ENCODE results near the gene CNGB1. TPM values are rescaled to one million over a fixed set of nuclear protein-coding genes. Genes with fewer than 3 reads are reported as not detected.
A peak's percentile ranks its signal among the peaks of the same experiment; 100 is the strongest.
"Not testable (repeated sequence)": the region's sequence is repeated elsewhere in the genome, so short reads cannot be mapped to it uniquely, and the experiment has no call there.

CNGB1 gene
- total RNA-seq, 1 donor, result not detected

GRCh38 chr16:57981636-57982035 lies 10.7 kb upstream of the CNGB1 start:
- no peak overlapping the region for H2AFZ ChIP-seq (ENCODE audit: low read length)

GRCh38 chr16:57979006-57979585 lies 8.2 kb upstream of the CNGB1 start:
- no peak overlapping the region for H3K4me3 ChIP-seq (ENCODE audit: insufficient read depth, low read length)
- H3K27ac ChIP-seq (ENCODE audit: low read depth, low read length), result no peak overlapping the region
- no peak overlapping the region for H3K4me2 ChIP-seq (ENCODE audit: insufficient read depth, low read length)
- H3K4me1 ChIP-seq (ENCODE audit: insufficient read depth, low read length), result no peaks in the 10 kb centered on the region
- H4K20me1 ChIP-seq (ENCODE audit: insufficient read depth, low read length), result no peaks in the 10 kb centered on the region
- H2AFZ ChIP-seq (ENCODE audit: low read length), result no peak overlapping the region
- TF ChIP-seq CTCF (IDR thresholded peaks at IDR 0.05; ENCODE audit: extremely low read depth, low read depth, low read length), result no peak
- H3K79me2 ChIP-seq (ENCODE audit: insufficient read depth, low read length), result no peaks in the 10 kb centered on the region
- peaks cover 18% of the 10 kb centered on the region for H3K27me3 ChIP-seq (ENCODE audit: insufficient read depth, low read length)
- DNase-seq (ENCODE audit: insufficient read length, low spot score, missing footprints), result peak; percentile 22
- H3K36me3 ChIP-seq (ENCODE audit: insufficient read depth, low read length), result no peaks in the 10 kb centered on the region
- H3K9me3 ChIP-seq (ENCODE audit: low read depth, low read length), result no peaks in the 10 kb centered on the region

More at GRCh38 chr16:57981636-57982035, 10.7 kb upstream of the CNGB1 start:
- peaks cover 38% of the 10 kb centered on the region for H3K27me3 ChIP-seq (ENCODE audit: insufficient read depth, low read length)
- TF ChIP-seq CTCF (IDR thresholded peaks at IDR 0.05; ENCODE audit: extremely low read depth, low read depth, low read length), result no peak
- no peaks in the 10 kb centered on the region for H4K20me1 ChIP-seq (ENCODE audit: insufficient read depth, low read length)
- H3K4me3 ChIP-seq (ENCODE audit: insufficient read depth, low read length), result no peak overlapping the region
- no peaks in the 10 kb centered on the region for H3K9me3 ChIP-seq (ENCODE audit: low read depth, low read length)
- H3K4me2 ChIP-seq (ENCODE audit: insufficient read depth, low read length), result no peak overlapping the region
- peaks cover 3% of the 10 kb centered on the region for H3K4me1 ChIP-seq (ENCODE audit: insufficient read depth, low read length)
- no peaks in the 10 kb centered on the region for H3K36me3 ChIP-seq (ENCODE audit: insufficient read depth, low read length)
- no peaks in the 10 kb centered on the region for H3K79me2 ChIP-seq (ENCODE audit: insufficient read depth, low read length)
- DNase-seq (ENCODE audit: insufficient read length, low spot score, missing footprints), result peak; percentile 67
- no peak overlapping the region for H3K27ac ChIP-seq (ENCODE audit: low read depth, low read length)

- H3K9me3 ChIP-seq (ENCODE audit: low read depth, low read length); H3K4me3 ChIP-seq (ENCODE audit: insufficient read depth, low read length); H3K79me2 ChIP-seq (ENCODE audit: insufficient read depth, low read length); H3K27ac ChIP-seq (ENCODE audit: low read depth, low read length); DNase-seq (ENCODE audit: insufficient read length, low spot score, missing footprints); H3K36me3 ChIP-seq (ENCODE audit: insufficient read depth, low read length); H2AFZ ChIP-seq (ENCODE audit: low read length); H4K20me1 ChIP-seq (ENCODE audit: insufficient read depth, low read length); H3K4me2 ChIP-seq (ENCODE audit: insufficient read depth, low read length); H3K4me1 ChIP-seq (ENCODE audit: insufficient read depth, low read length): not testable (repeated sequence)
- H3K27me3 ChIP-seq (ENCODE audit: insufficient read depth, low read length), result peaks cover 17% of the 10 kb centered on the region
Observed at GRCh38 chr16:57978070-57978465, 7.1 kb upstream of the CNGB1 start.

GRCh38 chr16:57977418-57978069 lies 6.6 kb upstream of the CNGB1 start:
- H3K27ac ChIP-seq (ENCODE audit: low read depth, low read length), result no peak overlapping the region
- DNase-seq (ENCODE audit: insufficient read length, low spot score, missing footprints), result peak; percentile 90
- no peaks in the 10 kb centered on the region for H3K9me3 ChIP-seq (ENCODE audit: low read depth, low read length)
- H3K27me3 ChIP-seq (ENCODE audit: insufficient read depth, low read length), result peaks cover 16% of the 10 kb centered on the region
- no peaks in the 10 kb centered on the region for H3K36me3 ChIP-seq (ENCODE audit: insufficient read depth, low read length)
- H3K4me2 ChIP-seq (ENCODE audit: insufficient read depth, low read length), result no peak overlapping the region
- H3K79me2 ChIP-seq (ENCODE audit: insufficient read depth, low read length), result no peaks in the 10 kb centered on the region
- no peak overlapping the region for H3K4me3 ChIP-seq (ENCODE audit: insufficient read depth, low read length)
- TF ChIP-seq CTCF (IDR thresholded peaks at IDR 0.05; ENCODE audit: extremely low read depth, low read depth, low read length), result no peak
- no peaks in the 10 kb centered on the region for H3K4me1 ChIP-seq (ENCODE audit: insufficient read depth, low read length)
- H4K20me1 ChIP-seq (ENCODE audit: insufficient read depth, low read length), result no peaks in the 10 kb centered on the region
- H2AFZ ChIP-seq (ENCODE audit: low read length), result no peak overlapping the region
